Loucy (cell line): ENCODE results near the gene RPS15A.
"Not testable (repeated sequence)": the region's sequence is repeated elsewhere in the genome, so short reads cannot be mapped to it uniquely, and the experiment has no call there.

Source experiments
- CTCF ChIP-seq: fragments of 200-600 bp; sonication (generic); conservative IDR thresholded peaks from 2 replicates; pipeline ENCODE4 v1.5.1; 2014; ENCODE audit warnings: mild to moderate bottlenecking, antibody characterized with exemption, low read length
- EZH2phosphoT487 ChIP-seq: fragments of 200-600 bp; IDR thresholded peaks from 2 replicates; pipeline ENCODE4 v1.6.1; 2018; ENCODE audit warnings: antibody characterized with exemption, mild to moderate bottlenecking, moderate library complexity, borderline replicate concordance

GRCh38 chr16:18734279-18734678, 55.9 kb downstream of the RPS15A start:
- not testable (repeated sequence) for TF ChIP-seq CTCF, EZH2phosphoT487
